Measurements from ENCODE around the gene TMEM233. TPM values are rescaled to one million over a fixed set of nuclear protein-coding genes. Genes with fewer than 3 reads are reported as not detected.
"Not testable (repeated sequence)": the region's sequence is repeated elsewhere in the genome, so short reads cannot be mapped to it uniquely, and the experiment has no call there.

The TMEM233 gene
- total RNA-seq, 4 donors from 2014 or later = 0.38 TPM; not detected in 3

GRCh38 chr12:119609358-119609757 lies 15.8 kb downstream of the TMEM233 start:
- Histone ChIP-seq H3K4me1 (no peaks in the 10 kb centered on the region), H3K9me3 (no peaks in the 10 kb centered on the region), H3K4me3 (no peak overlapping the region), H3K27me3 (no peaks in the 10 kb centered on the region), H3K27ac (no peak overlapping the region), H3K36me3 (no peaks in the 10 kb centered on the region)
- no peak for TF ChIP-seq POLR2A (IDR thresholded peaks at IDR 0.05)
- TF ChIP-seq, protein P1, sequence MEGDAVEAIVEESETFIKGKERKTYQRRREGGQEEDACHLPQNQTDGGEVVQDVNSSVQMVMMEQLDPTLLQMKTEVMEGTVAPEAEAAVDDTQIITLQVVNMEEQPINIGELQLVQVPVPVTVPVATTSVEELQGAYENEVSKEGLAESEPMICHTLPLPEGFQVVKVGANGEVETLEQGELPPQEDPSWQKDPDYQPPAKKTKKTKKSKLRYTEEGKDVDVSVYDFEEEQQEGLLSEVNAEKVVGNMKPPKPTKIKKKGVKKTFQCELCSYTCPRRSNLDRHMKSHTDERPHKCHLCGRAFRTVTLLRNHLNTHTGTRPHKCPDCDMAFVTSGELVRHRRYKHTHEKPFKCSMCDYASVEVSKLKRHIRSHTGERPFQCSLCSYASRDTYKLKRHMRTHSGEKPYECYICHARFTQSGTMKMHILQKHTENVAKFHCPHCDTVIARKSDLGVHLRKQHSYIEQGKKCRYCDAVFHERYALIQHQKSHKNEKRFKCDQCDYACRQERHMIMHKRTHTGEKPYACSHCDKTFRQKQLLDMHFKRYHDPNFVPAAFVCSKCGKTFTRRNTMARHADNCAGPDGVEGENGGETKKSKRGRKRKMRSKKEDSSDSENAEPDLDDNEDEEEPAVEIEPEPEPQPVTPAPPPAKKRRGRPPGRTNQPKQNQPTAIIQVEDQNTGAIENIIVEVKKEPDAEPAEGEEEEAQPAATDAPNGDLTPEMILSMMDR (IDR thresholded peaks at IDR 0.05) = no peak
- DNase-seq = no peak

GRCh38 chr12:119613319-119613936 lies 19.9 kb downstream of the TMEM233 start:
- no peak for DNase-seq
- Histone ChIP-seq H3K4me1 (no peaks in the 10 kb centered on the region), H3K27me3 (no peaks in the 10 kb centered on the region), H3K4me3 (no peak overlapping the region), H3K27ac (no peak overlapping the region), H3K9me3 (no peaks in the 10 kb centered on the region), H3K36me3 (no peaks in the 10 kb centered on the region)
- no peak for TF ChIP-seq POLR2A (IDR thresholded peaks at IDR 0.05)
- TF ChIP-seq, protein P1 (IDR thresholded peaks at IDR 0.05) = no peak

DNA sequence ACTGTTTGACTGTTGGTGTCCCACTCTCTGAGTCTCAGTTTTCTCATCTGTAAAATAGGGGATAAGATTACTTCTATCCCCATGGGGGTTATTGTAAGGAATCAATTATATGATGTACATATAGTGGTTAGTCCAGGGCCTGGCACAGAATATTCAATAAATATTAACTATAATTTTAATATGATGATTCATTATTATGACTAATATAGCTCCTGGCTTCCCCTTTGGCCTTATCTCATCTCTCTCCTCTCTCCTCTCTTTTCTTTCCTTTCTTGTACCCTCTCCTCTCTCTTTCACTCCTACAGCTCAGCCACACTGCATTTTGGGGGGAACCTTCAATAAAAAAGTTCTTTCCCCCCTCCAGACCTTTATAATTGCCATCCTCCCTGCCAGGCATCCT lies 21.1 kb downstream of the TMEM233 start:
- no peaks in the 10 kb centered on the region for H3K4me1 ChIP-seq

DNA sequence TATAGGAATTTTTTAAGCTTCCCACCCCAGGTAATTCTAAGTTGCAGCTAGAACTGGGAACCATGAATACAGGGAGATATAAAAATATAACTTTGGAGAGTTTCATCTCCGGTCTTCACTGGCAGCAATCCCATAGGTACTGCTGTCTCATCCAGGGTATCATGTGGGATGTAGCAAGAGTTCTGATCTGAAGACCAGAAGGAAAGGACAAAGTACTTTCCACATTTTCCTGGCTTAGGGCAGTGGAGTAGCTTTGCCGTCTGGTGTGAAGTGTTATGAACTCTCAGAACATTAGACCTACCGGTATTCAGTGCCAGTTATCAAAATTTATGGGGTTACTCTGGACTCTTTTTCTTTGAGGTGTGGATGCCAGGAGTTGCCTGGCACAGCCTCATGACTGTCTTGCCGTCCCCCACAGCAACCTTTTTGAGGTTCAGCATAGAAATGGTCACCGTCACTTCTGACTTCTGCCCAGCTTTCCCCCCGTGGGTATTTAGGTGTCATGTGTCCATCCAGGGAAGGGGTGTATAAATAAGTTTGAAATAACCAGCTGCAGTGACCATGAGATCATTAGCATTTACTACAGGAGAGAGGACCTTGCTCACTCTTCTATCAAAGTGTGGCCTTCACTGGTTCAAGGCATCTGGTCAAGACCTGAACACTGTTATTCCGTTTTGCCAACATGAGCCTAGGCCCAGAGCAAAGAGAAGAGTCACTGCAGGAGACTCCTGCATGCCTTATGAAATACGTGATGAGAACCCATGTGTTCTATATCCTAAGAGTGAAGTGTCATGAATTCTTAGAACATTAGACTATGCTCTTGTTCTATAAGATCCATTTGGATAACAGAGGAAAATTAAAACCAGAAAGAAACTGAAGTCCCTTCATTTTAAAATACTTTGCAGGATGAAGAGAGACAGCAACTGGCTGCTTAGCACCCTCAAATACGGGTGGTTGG lies 22.2 kb downstream of the TMEM233 start:
- Histone ChIP-seq H3K36me3 (no peaks in the 10 kb centered on the region), H3K4me1 (no peaks in the 10 kb centered on the region), H3K9me3 (no peaks in the 10 kb centered on the region), H3K27ac (no peak overlapping the region), H3K4me3 (no peak overlapping the region), H3K27me3 (no peaks in the 10 kb centered on the region)
- DNase-seq = no peak
- TF ChIP-seq, protein P1 (IDR thresholded peaks at IDR 0.05) = no peak
- TF ChIP-seq POLR2A (IDR thresholded peaks at IDR 0.05) = no peak

More for the DNA sequence above, 21.1 kb downstream of the TMEM233 start:
- Histone ChIP-seq H3K36me3 (no peaks in the 10 kb centered on the region), H3K9me3 (no peaks in the 10 kb centered on the region), H3K27me3 (no peaks in the 10 kb centered on the region), H3K27ac (no peak overlapping the region), H3K4me3 (no peak overlapping the region)
- no peak for TF ChIP-seq POLR2A (IDR thresholded peaks at IDR 0.05)
- TF ChIP-seq, protein P1 (IDR thresholded peaks at IDR 0.05) = no peak
- no peak for DNase-seq

DNA sequence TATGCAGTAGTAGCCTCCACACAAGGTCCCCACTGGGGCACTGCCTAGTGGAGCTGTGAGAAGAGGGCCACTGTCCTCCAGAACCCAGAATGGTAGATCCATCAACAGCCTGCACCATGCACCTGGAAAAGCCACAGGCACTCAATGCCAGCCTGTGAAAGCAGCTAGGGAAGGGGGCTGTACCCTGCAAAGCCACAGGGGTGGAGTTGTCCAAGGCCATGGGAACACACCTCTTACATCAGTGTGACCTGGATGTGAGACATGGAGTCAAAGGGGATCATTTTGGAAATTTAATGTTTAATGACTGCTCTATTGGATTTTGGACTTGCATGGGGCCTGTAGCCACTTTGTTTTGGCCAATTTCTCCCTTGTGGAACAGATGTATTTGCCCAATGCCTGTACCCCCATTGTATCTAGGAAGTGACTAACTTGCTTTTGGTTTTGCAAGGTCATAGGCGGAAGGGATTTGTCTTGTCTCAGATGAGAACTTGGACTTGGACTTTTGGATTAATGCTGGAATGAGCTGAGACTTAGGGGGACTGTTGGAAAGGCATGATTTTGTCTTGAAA lies 24.8 kb downstream of the TMEM233 start:
- not testable (repeated sequence) for H3K9me3 ChIP-seq, H3K4me1 ChIP-seq, H3K27me3 ChIP-seq, H3K4me3 ChIP-seq, H3K36me3 ChIP-seq, DNase-seq, H3K27ac ChIP-seq

DNA sequence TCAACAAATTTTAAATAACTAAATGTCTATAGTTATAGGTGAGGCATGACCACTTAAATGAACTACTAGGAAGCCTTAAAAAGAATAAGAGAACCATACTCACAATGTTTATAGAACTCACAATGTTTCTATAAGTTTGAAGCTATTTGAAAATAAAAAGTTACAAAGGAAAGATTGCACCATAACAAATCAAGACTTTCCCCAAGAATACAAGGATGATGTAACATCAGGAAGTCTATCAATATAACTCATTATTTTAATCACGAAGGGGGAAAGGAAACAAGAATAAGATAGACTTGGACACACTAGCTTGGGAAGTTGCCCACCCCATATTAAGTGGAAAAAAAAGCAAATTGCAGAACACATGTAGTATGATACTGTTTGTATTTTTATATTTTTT lies 26.9 kb downstream of the TMEM233 start:
- H3K27me3 ChIP-seq = no peaks in the 10 kb centered on the region
- H3K4me1 ChIP-seq = no peaks in the 10 kb centered on the region
- H3K27ac ChIP-seq = no peak overlapping the region
- H3K36me3 ChIP-seq = no peaks in the 10 kb centered on the region
- no peak for DNase-seq
- TF ChIP-seq, protein P1 (IDR thresholded peaks at IDR 0.05) = no peak
- no peak for TF ChIP-seq POLR2A (IDR thresholded peaks at IDR 0.05)
- no peak overlapping the region for H3K4me3 ChIP-seq
- no peaks in the 10 kb centered on the region for H3K9me3 ChIP-seq

Measured in Peyer's patch (tissue), 4 donors.